TTC549 (cell line): ENCODE data around the gene RIC1.
"Not testable (repeated sequence)": the region's sequence is repeated elsewhere in the genome, so short reads cannot be mapped to it uniquely, and the experiment has no call there.

ENCODE experiments used
- FAIRE-seq: peaks from 2 replicates; lab custom pipeline; 2012; peaks lifted over from hg19 to GRCh38; lab: Jason Lieb, UNC

RIC1 gene

GRCh38 chr9:5675046-5675445 is 46.1 kb downstream of the RIC1 start:
- FAIRE-seq, result not testable (repeated sequence)

GRCh38 chr9:5683591-5683990 is 54.7 kb downstream of the RIC1 start:
- FAIRE-seq, result not testable (repeated sequence)

GRCh38 chr9:5684101-5684500 is 55.2 kb downstream of the RIC1 start:
- FAIRE-seq, result no peak

- FAIRE-seq, result no peak
Measured at GRCh38 chr9:5688109-5688508, 59.2 kb downstream of the RIC1 start.

DNA sequence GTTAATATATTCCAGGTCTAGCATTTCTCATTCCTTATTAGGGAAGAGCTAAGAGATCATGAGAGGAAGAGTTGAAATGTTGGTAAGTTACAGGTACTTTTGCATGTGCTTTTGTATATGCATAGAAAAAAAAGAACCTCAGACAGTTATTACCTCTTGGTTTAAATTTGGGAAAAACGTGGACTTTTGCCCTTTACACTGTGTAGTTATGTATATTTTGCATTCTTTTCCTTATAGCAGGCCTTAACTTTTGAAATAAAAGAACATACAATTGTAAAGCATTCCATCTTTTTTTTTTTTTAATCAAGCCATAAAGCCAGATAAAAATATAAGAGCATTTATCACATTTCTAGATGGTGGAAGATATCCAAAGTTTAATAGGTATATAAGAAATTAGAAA is 61.4 kb downstream of the RIC1 start:
- no peak for FAIRE-seq

GRCh38 chr9:5695860-5696259 is 67.0 kb downstream of the RIC1 start:
- FAIRE-seq, result no peak

DNA sequence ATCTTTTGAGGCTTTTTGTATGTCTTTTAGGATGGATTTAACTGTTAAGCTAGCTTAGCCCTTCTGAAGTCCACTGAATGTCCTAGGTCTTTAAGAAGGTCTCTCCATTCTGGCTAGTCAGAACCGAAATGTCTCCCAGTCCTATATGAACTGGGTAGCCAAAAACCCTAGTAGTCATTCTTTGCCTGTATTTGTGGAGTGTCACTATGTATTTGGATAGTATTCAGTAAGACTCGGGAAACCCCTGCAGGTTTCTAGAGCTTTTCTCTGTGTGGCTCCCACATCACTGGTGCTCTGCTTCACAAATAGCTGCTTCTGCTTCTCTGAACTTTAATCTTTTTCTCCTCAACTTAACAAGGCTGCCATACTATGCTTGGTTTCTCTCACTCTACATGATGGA is 68.0 kb downstream of the RIC1 start:
- FAIRE-seq, result no peak

GRCh38 chr9:5698004-5698403 is 69.1 kb downstream of the RIC1 start:
- no peak for FAIRE-seq

GRCh38 chr9:5698810-5699556 is 70.1 kb downstream of the RIC1 start:
- FAIRE-seq, result no peak

DNA sequence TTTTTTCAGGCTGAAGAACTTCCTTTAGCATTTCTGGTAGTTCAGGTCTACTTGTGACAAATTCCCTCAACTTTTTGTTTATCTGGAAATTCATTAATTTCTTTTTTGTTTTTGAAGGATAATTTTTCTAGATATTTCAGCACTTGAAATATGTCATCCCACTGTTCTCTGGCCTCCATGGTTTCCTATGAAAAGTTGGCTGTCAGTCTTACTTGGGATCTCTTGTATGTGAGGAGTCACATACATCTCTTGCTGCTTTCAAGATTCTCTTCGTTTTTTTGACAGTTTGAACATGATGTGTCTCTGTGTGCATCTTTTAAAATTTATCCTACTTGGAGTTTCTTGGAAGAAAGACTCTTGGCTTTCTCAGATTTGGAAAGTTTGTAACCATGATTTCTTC is 79.5 kb downstream of the RIC1 start:
- FAIRE-seq, result no peak

DNA sequence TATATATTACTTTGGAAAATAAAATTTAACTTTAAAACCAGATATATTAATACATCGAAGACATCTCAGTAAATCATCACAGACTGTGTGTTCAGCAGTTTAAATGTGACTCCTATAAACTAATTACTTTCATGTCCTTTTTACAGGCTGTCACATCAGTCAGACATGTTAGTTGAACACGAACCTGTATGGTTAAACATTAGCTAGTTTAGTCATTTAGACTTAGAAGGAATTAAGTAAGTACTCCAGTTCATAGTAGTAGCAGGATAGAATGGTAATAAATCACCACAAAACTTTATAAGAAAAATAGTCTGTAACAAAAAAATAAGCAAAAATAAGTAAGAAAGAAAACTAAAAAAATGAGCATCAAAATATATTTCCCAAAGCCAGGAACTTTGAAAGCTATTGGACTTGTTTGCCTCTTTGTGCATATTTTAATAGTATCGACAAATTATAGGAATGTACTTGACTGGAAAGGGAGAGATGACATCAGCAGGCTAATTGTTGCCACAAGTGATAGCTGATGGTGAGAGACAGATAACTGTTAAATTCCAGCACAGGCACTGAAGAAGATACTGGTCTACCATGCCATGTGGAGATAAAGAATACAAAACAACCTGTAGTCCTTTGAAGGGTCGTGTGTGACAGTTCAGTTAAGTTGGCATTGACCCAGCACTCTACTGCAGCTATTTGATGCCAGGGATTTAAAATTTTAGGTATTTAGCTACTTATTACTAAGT is 83.9 kb downstream of the RIC1 start:
- FAIRE-seq, result no peak

- no peak for FAIRE-seq
Measured at GRCh38 chr9:5714501-5715401, 85.8 kb downstream of the RIC1 start.

DNA sequence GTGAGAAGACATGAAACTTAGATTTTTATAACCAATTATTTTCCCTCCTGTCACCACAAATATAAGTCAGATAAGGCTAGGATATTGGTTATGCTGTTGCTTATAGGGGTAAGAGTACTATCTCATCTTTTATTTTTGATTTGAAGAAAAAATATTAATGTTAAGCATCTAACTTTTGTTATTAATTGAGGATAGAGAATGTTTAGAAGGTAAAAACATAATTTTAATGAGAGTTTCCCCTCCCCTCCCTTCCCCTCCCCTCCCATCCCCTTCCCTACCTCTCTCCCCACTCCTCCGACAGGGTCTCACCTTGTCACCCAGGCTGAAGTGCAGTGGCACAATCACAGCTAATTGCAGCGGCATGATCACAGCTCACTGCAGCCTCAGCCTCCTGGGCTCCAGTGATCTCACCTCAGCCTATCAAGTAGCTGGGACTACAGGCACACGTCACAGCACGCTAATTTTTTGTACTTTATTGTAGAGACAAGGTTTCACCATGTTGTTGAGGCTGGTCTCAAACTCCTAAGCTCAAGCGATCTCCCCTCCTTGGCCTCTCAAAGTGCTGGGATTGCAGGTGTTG is 86.7 kb downstream of the RIC1 start:
- no peak for FAIRE-seq

DNA sequence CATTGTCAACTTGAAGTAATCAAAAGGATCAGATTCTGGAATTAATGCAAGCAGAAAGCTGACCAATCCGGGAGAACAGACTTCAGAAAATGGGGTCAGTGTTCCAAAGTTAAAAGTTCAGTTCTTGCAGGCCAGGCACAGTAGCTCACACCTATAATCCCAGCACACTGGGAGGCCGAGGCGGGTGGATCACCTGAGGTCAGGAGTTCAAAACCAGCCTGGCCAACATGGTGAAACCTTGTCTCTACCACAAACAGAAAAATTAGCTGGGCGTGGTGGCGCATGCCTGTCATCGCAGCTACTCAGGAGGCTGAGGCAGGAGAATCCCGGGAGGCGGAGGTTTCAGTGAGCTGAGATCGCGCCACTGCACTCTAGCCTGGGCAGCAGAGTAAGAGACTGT is 88.5 kb downstream of the RIC1 start:
- not testable (repeated sequence) for FAIRE-seq

DNA sequence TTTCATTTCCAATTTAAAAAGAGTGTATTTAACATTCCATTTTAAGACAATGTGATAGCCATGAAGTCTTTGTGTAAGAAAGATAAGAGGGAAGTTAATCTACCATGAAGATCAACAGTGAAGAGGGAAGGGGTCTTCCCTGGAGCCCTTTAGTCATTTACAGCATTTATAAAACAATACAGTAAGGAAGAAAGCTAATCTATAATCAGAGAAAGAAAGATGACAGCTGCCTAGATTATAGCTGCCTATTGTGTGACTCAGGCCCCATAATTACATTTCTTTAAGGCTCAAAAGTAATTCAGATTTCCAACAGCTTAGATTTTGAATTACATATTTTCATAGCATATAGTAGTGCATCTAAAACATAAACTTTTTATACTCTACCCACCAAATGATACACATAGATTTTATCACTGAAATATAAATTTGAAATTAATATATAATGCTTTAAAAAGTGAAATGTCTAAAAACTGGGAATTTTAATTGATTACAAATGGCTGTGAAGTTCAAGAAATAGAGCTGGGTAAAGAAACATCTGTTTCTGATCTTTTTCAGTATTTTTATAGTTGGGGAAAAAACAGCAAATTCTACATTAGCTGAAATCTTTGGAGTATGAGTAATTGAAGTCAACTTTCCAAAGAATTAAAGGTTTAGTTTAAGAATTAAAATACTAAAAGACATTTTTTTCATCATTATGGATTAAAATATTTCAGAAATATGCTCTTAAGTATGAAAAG is 89.6 kb downstream of the RIC1 start:
- FAIRE-seq, result no peak

GRCh38 chr9:5719100-5719926 is 90.4 kb downstream of the RIC1 start:
- no peak for FAIRE-seq

DNA sequence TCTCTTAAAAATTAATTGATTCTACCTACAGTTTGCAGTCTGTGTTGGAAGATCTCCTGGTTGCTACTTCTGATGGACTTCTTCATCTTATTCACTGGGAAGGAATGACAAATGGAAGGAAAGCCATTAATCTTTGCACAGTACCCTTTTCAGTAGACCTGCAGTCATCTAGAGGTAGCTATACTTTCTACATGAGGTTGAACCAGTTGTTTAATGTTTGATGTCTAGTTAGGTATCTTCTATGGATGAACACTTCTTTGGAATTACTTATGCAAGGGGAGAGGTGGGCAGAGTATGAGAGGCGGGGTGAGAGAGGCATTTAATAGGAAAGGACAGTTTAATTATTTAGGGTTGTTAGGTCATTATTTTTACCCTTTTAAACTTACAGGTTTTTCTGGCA is 91.2 kb downstream of the RIC1 start:
- FAIRE-seq, result no peak

DNA sequence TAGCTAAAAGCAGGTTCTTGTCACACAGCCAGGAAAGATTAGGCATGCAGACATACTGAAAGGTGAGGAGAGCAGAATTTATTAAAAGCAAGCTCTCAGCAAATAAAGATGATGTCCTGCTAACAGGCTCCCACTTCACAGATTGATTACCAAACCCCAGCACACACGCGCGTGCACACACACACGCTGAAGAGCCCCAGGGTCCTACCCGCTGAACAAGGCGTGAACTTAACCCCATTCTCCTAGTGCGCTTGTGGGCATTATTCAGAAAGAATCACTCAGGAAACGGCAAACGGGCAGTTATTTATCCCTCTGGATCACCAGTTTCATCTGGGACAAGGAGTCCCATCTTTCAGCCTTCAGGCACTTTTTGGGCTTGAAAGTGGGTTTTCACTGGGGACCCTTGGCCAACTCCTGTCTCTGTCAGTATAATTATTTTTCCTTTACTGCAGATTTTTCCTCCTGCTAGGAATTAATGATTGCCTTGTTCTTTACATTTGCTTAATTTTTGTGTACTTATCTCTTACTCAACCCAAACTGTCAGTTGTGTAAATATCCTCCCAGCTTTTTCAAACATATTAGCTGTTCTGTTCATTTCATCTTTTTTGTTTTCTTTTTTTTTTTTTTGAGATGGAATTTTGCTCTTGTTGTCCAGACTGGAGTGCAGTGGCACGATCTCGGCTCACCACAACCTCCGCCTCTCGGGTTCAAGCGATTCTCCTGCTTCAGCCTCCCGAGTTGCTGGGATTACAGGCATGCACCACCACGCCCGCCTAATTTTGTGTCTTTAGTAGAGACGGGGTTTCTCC is 92.6 kb downstream of the RIC1 start:
- FAIRE-seq, result no peak

DNA sequence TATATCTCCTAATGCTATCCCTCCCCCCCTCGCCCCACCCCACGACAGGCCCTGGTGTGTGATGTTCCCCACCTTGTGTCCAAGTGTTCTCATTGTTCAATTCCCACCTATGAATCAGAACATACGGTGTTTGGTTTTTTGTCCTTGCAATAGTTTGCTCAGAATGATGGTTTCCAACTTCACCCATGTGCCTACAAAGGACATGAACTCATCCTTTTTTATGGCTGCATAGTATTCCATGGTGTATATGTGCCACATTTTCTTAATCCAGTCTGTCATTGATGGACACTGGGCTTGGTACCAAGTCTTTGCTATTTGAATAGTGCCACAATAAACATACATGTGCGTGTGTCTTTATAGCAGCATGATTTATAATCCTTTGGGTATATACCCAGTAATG is 93.8 kb downstream of the RIC1 start:
- FAIRE-seq, result not testable (repeated sequence)

DNA sequence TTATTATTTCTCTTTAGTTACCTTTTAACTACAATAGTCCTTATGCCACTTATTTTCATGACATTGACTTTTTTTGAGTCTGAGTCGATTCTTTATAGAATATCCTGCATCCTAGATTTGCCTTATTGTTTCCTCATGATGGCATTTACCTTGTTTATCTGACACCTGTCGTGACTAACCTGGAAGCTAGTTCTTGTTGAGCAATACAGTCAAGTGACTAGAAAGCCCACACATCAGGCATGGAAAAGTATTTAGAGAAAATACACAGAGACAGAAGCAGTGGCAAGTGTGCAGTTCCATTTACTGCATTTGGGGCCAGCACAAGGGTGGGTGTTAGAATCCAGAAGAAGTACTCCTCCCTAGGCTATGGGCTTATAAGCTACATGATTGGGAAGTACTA is 106.2 kb downstream of the RIC1 start:
- FAIRE-seq, result no peak
